Breast epithelium (tissue), 4 donors: ENCODE results near the gene TGM2. TPM values are rescaled to one million over a fixed set of nuclear protein-coding genes. Genes with fewer than 3 reads are reported as not detected.
A peak's percentile ranks its signal among the peaks of the same experiment; 100 is the strongest.

Experiments used
- DNase-seq, 2 donors: peaks; one replicate each; pipeline ENCODE4 v3.0.0-alpha.2; 2019; ENCODE audit warnings: low spot score in 2 of 2
- H3K27ac ChIP-seq, 2 donors: fragments of 200-600 bp; sonication (generic) in 1 of 2; one replicate each; pipeline ENCODE4 v1.5.1; 2016 to 2019; ENCODE audit warnings: mild to moderate bottlenecking in 1 of 2
- H3K27me3 ChIP-seq, 2 donors: fragments of 200-600 bp; sonication (generic) in 1 of 2; one replicate each; pipeline versions ENCODE4 v1.5.1 to v1.6.0; 2017 to 2019; ENCODE audit warnings: control low read depth in 1 of 2, mild to moderate bottlenecking in 1 of 2
- H3K36me3 ChIP-seq: fragments of 200-600 bp; one replicate; pipeline ENCODE4 v1.5.1; 2019
- H3K4me1 ChIP-seq, 2 donors: fragments of 200-600 bp; sonication (generic); one replicate each; pipeline ENCODE4 v1.5.1; 2016 to 2019; ENCODE audit warnings: control low read depth in 1 of 2
- H3K4me3 ChIP-seq, 3 donors: fragments of 200-600 bp; sonication (generic); 1 replicate in 2 of 3; 2 replicates in 1 of 3; pipeline ENCODE4 v1.5.1; 2016 to 2019; ENCODE audit warnings: mild to moderate bottlenecking in 3 of 3, moderate library complexity in 2 of 3
- H3K9me3 ChIP-seq, 2 donors: fragments of 200-600 bp; sonication (generic) in 1 of 2; one replicate each; pipeline ENCODE4 v1.5.1; 2016 to 2019; ENCODE audit warnings: control low read depth in 1 of 2
- POLR2A ChIP-seq: fragments of 450-650 bp; IDR thresholded peaks from one replicate; pipeline ENCODE4 v1.6.1; 2016; ENCODE audit warnings: antibody characterized with exemption, mild to moderate bottlenecking, moderate library complexity
- POLR2AphosphoS5 ChIP-seq, 3 donors: sonication (generic); formaldehyde crosslinking; IDR thresholded peaks; one replicate each; pipeline ENCODE4 v1.6.1; 2017; ENCODE audit warnings: antibody characterized with exemption in 3 of 3
- intact Hi-C: fragments of 100-400 bp; cut with DNase I; formaldehyde crosslinking; loops from one replicate; pipeline ENCODE4 v1.15.1; 2023; ENCODE audit warnings: low total_unique reads
- total RNA-seq, 3 donors: library from RNA; depleted of rRNA; stranded (reverse); fragments of >200 nt; gene quantifications; one replicate each; pipeline ENCODE4 v1.1.0, GENCODE V29; 2016
- TF ChIP-seq, protein P1 (sequence below), 3 donors: fragments of 450-650 bp; IDR thresholded peaks; one replicate each; pipeline ENCODE4 v1.5.1; 2016 to 2017; ENCODE audit warnings: antibody characterized with exemption in 3 of 3, mild to moderate bottlenecking in 3 of 3, moderate library complexity in 3 of 3

TGM2 gene
- total RNA-seq, 3 donors from 2014 or later, result 10.7 to 44.9 (median 15.2) TPM

DNA sequence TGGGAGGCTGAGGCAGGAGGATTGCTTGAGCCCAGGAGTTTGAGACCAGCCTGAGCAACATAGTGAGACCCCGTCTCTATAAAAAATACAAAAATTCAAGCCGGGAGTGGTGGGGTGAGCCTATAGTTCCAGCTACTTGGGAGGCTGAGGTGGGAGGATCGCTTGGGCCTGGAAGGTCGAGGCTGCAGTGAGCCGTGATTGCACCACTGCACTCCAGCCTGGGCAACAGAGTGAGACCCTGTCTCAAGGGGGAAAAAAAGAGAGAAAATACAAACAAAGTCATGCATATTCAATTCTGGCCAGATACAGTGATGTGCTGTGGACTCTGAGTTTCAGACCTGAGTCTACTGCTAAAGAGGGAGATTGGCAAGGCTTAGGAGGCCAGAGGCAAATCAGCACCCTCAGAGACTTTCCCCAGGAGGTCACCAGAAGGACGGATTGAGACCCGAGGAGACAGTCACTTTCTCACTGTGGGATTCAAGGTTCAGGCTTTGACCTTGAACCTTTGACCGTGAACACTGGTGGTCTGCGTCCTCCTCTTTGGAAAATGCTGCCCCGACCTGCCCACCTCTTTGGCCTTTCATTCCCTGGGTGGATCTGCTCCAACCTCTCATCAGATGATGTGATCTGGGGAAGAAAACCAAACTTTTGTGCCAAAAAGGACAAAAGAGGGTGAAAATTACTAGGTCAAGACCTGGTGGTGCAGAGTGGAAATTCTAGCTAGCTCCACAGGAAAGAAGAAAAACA, 31.2 kb downstream of the TGM2 start:
- intact Hi-C loops, result no loop called here
- Histone ChIP-seq H3K4me1 (no peaks in the 10 kb centered on the region), H3K27me3 (no peaks in the 10 kb centered on the region), H3K27ac (peak overlapping the region in 1 of 2 donors; percentile 12), H3K9me3 (no peaks in the 10 kb centered on the region), H3K36me3 (no peaks in the 10 kb centered on the region), H3K4me3 (no peak overlapping the region)
- TF ChIP-seq, protein P1, sequence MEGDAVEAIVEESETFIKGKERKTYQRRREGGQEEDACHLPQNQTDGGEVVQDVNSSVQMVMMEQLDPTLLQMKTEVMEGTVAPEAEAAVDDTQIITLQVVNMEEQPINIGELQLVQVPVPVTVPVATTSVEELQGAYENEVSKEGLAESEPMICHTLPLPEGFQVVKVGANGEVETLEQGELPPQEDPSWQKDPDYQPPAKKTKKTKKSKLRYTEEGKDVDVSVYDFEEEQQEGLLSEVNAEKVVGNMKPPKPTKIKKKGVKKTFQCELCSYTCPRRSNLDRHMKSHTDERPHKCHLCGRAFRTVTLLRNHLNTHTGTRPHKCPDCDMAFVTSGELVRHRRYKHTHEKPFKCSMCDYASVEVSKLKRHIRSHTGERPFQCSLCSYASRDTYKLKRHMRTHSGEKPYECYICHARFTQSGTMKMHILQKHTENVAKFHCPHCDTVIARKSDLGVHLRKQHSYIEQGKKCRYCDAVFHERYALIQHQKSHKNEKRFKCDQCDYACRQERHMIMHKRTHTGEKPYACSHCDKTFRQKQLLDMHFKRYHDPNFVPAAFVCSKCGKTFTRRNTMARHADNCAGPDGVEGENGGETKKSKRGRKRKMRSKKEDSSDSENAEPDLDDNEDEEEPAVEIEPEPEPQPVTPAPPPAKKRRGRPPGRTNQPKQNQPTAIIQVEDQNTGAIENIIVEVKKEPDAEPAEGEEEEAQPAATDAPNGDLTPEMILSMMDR (IDR thresholded peaks at IDR 0.05), result no peak
- no peak for TF ChIP-seq POLR2AphosphoS5 (IDR thresholded peaks at IDR 0.05)
- TF ChIP-seq POLR2A, result no peak
- no peak for DNase-seq

DNA sequence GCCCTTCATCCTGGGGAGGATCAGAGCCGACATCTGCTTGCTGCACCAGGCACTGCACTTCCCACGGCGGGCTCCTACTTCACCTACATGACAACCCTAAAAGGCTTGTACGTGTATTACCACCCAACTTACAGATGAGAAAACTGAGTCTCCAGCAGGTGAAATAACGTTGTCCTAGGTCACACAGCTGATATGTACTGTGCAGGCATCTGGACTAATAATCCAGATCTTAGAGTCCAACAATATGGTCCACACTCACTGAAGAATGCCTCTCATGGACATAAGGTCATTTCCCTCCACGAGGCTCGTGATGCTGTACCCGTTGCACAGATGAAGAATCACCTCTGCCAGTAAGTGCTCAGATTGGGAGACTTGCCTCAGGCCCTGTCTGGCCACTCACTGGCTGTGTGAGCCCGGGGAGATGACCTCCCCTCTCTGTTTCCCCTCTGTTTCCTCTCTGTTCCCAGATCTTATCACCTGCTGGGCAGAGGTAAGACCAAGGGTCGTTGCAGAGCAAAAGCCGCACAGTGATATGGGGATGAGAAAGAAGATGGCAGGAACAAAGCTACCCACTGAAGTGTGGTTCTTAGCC, 32.1 kb downstream of the TGM2 start:
- no peaks in the 10 kb centered on the region for H3K36me3 ChIP-seq
- intact Hi-C loops, result no loop called here
- TF ChIP-seq, protein P1 (IDR thresholded peaks at IDR 0.05), result no peak
- TF ChIP-seq POLR2AphosphoS5 (IDR thresholded peaks at IDR 0.05), result no peak
- TF ChIP-seq POLR2A, result no peak
- no peak for DNase-seq
- no peaks in the 10 kb centered on the region for H3K4me1 ChIP-seq
- H3K27me3 ChIP-seq, result no peaks in the 10 kb centered on the region
- H3K9me3 ChIP-seq, result no peaks in the 10 kb centered on the region
- no peak overlapping the region for H3K4me3 ChIP-seq
- no peak overlapping the region for H3K27ac ChIP-seq

DNA sequence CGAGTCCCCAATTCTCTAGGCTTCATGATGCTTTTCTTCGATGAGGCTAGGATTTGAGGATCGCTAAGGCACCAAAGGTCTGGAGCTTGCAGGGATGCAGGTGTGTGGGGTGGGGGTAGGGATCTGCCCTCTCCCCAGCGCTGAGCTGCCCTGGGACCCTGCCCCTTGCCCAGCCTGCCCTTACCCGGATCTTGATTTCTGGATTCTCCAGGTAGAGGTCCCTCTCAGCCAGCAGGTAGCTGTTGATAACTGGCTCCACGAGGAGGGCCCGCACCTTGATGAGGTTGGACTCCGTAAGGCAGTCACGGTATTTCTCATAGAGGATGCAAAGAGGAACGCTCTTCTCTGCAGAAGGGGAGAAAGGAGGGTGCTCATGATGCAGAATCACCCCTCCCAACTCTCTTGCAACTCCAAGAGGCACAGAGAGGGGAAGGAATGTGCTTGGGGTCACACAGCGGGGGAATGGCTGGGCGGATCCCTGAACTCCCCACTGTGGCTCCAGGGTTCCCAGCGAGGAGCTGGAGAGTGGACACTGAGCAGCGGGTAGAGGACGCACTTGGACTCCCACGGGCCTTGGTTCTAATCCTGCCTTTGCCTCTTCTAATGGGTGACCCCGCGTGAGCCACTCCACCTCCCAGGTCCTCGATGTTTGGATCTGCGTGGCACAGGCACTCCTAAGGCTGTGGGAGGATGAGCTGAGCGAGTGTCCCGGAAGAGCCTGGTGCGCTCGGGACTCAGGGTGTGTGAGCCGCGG, 32.7 kb downstream of the TGM2 start:
- intact Hi-C loops, result no loop called here
- no peak overlapping the region for H3K27ac ChIP-seq
- no peaks in the 10 kb centered on the region for H3K27me3 ChIP-seq
- TF ChIP-seq POLR2A (no peak), POLR2AphosphoS5 (IDR thresholded peaks at IDR 0.05) (no peak)
- TF ChIP-seq, protein P1 (IDR thresholded peaks at IDR 0.05), result no peak
- no peaks in the 10 kb centered on the region for H3K36me3 ChIP-seq
- H3K4me3 ChIP-seq, result no peak overlapping the region
- no peak for DNase-seq
- no peaks in the 10 kb centered on the region for H3K9me3 ChIP-seq
- H3K4me1 ChIP-seq, result no peaks in the 10 kb centered on the region

GRCh38 chr20:38131588-38132121, 33.4 kb downstream of the TGM2 start:
- TF ChIP-seq, protein P1 (IDR thresholded peaks at IDR 0.05), result no peak
- TF ChIP-seq POLR2A, result no peak
- TF ChIP-seq POLR2AphosphoS5 (IDR thresholded peaks at IDR 0.05), result no peak
- Histone ChIP-seq H3K9me3 (no peaks in the 10 kb centered on the region), H3K27me3 (no peaks in the 10 kb centered on the region), H3K4me1 (no peaks in the 10 kb centered on the region), H3K36me3 (no peaks in the 10 kb centered on the region), H3K4me3 (no peak overlapping the region), H3K27ac (no peak overlapping the region)
- intact Hi-C loops, result no loop called here
- no peak for DNase-seq
